ENCODE results near the gene VPS13A.

VPS13A gene

DNA sequence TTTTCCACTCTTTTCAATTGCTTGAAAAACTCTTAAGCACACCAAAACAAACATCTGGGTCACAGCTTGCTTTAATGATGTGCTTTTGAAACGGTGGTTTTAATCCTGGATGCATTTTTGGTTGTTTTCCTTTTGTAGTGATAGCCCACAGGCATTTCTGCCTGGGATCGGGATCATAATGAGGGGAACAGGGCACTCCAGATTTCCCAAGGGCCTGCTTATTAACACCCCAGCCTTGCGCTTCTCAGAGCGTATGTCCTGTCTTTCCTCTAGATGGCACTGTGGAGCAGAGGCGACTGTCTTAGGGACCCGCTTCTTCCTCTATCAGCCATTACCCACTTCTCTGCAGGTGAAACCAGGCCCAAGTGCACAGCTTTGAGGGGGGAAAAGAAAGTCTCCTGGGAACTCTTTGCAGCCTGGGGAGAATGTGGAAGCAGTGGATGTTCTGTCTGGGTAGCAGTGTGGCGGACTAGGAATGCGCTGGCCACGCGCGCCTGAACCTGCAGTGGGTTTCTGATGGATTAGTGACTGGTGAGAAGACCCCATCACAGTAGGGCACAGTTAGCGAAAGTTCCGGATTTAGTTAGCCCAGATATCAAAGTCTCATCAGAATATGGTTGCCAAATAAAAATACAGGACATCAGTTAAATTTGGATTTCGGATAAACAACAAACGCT is 280.7 kb downstream of the VPS13A start (continued):
- TF ChIP-seq ZFP41 (tag by site-specific recombination; IDR thresholded peaks at IDR 0.05; ENCODE audit: borderline replicate concordance) (no peak), ZNF830 (tag by site-specific recombination; IDR thresholded peaks at IDR 0.05; ENCODE audit: low read depth) (no peak), ZNF571 (tag by site-specific recombination; IDR thresholded peaks at IDR 0.05) (no peak), ZNF707 (tag by site-specific recombination; IDR thresholded peaks at IDR 0.05) (no peak), ZFP69B (tag by site-specific recombination; IDR thresholded peaks at IDR 0.05) (no peak), ZNF404 (tag by site-specific recombination; IDR thresholded peaks at IDR 0.05) (no peak), ZNF658 (tag by site-specific recombination; IDR thresholded peaks at IDR 0.05) (no peak), OSR2 (tag by site-specific recombination; IDR thresholded peaks at IDR 0.05) (no peak), ZNF610 (tag by site-specific recombination; IDR thresholded peaks at IDR 0.05; ENCODE audit: borderline replicate concordance) (no peak), ZNF624 (tag by site-specific recombination; IDR thresholded peaks at IDR 0.05) (no peak), FEZF1 (tag by site-specific recombination; IDR thresholded peaks at IDR 0.05) (0 out of 2 replicates have a peak, but pooled peaks have one; percentile 22), YY2 (tag by site-specific recombination; IDR thresholded peaks at IDR 0.05) (no peak), GLI4 (tag by site-specific recombination; IDR thresholded peaks at IDR 0.05) (no peak), ZNF776 (tag by site-specific recombination; IDR thresholded peaks at IDR 0.05; ENCODE audit: borderline replicate concordance) (no peak), ZNF157 (tag by site-specific recombination; IDR thresholded peaks at IDR 0.05) (no peak), ZNF202 (tag by site-specific recombination; IDR thresholded peaks at IDR 0.05; ENCODE audit: borderline replicate concordance) (no peak), ZSCAN30 (tag by site-specific recombination; IDR thresholded peaks at IDR 0.05) (0 out of 2 replicates have a peak, but pooled peaks have one; percentile 37), ZNF341 (tag by site-specific recombination; IDR thresholded peaks at IDR 0.05; ENCODE audit: low read depth) (no peak), ZNF585B (tag by site-specific recombination; IDR thresholded peaks at IDR 0.05) (no peak), ZXDB (tag by site-specific recombination; IDR thresholded peaks at IDR 0.05) (no peak), HOXD13 (CRISPR knock-in tag; IDR thresholded peaks at IDR 0.05; ENCODE audit: borderline replicate concordance) (no peak), ZNF510 (tag by site-specific recombination; IDR thresholded peaks at IDR 0.05; ENCODE audit: insufficient replicate concordance) (no peak), KLF7 (tag by site-specific recombination; IDR thresholded peaks at IDR 0.05; ENCODE audit: borderline replicate concordance) (no peak), ZNF561 (tag by site-specific recombination; IDR thresholded peaks at IDR 0.05; ENCODE audit: borderline replicate concordance) (0 out of 2 replicates have a peak, but pooled peaks have one; percentile 41), ZNF664 (tag by site-specific recombination; IDR thresholded peaks at IDR 0.05) (no peak), ZNF596 (tag by site-specific recombination; IDR thresholded peaks at IDR 0.05) (no peak), ZNF555 (tag by site-specific recombination; conservative IDR thresholded peaks at IDR 0.05) (no peak), ZFP3 (tag by site-specific recombination; IDR thresholded peaks at IDR 0.05; ENCODE audit: low read depth) (no peak), ZNF660 (tag by site-specific recombination; IDR thresholded peaks at IDR 0.05) (no peak), ZNF654 (tag by site-specific recombination; IDR thresholded peaks at IDR 0.05; ENCODE audit: low read depth) (peak; percentile 50), SETDB1 (IDR thresholded peaks at IDR 0.05; ENCODE audit: insufficient read length, low read length) (no peak), ZNF621 (tag by site-specific recombination; IDR thresholded peaks at IDR 0.05) (no peak), ZNF138 (tag by site-specific recombination; IDR thresholded peaks at IDR 0.05; ENCODE audit: borderline replicate concordance) (no peak)
- TF ChIP-seq, protein P1, sequence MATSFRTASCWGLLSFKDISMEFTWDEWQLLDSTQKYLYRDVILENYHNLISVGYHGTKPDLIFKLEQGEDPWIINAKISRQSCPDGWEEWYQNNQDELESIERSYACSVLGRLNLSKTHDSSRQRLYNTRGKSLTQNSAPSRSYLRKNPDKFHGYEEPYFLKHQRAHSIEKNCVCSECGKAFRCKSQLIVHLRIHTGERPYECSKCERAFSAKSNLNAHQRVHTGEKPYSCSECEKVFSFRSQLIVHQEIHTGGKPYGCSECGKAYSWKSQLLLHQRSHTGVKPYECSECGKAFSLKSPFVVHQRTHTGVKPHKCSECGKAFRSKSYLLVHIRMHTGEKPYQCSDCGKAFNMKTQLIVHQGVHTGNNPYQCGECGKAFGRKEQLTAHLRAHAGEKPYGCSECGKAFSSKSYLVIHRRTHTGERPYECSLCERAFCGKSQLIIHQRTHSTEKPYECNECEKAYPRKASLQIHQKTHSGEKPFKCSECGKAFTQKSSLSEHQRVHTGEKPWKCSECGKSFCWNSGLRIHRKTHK (tag by site-specific recombination; IDR thresholded peaks at IDR 0.05) = no peak
- TF ChIP-seq, protein P2, sequence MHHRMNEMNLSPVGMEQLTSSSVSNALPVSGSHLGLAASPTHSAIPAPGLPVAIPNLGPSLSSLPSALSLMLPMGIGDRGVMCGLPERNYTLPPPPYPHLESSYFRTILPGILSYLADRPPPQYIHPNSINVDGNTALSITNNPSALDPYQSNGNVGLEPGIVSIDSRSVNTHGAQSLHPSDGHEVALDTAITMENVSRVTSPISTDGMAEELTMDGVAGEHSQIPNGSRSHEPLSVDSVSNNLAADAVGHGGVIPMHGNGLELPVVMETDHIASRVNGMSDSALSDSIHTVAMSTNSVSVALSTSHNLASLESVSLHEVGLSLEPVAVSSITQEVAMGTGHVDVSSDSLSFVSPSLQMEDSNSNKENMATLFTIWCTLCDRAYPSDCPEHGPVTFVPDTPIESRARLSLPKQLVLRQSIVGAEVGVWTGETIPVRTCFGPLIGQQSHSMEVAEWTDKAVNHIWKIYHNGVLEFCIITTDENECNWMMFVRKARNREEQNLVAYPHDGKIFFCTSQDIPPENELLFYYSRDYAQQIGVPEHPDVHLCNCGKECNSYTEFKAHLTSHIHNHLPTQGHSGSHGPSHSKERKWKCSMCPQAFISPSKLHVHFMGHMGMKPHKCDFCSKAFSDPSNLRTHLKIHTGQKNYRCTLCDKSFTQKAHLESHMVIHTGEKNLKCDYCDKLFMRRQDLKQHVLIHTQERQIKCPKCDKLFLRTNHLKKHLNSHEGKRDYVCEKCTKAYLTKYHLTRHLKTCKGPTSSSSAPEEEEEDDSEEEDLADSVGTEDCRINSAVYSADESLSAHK (tag by site-specific recombination; IDR thresholded peaks at IDR 0.05) = no peak
- TF ChIP-seq, protein P3, sequence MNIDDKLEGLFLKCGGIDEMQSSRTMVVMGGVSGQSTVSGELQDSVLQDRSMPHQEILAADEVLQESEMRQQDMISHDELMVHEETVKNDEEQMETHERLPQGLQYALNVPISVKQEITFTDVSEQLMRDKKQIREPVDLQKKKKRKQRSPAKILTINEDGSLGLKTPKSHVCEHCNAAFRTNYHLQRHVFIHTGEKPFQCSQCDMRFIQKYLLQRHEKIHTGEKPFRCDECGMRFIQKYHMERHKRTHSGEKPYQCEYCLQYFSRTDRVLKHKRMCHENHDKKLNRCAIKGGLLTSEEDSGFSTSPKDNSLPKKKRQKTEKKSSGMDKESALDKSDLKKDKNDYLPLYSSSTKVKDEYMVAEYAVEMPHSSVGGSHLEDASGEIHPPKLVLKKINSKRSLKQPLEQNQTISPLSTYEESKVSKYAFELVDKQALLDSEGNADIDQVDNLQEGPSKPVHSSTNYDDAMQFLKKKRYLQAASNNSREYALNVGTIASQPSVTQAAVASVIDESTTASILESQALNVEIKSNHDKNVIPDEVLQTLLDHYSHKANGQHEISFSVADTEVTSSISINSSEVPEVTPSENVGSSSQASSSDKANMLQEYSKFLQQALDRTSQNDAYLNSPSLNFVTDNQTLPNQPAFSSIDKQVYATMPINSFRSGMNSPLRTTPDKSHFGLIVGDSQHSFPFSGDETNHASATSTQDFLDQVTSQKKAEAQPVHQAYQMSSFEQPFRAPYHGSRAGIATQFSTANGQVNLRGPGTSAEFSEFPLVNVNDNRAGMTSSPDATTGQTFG (tag by site-specific recombination; IDR thresholded peaks at IDR 0.05; ENCODE audit: borderline replicate concordance) = no peak

Measured in HEK293 (cell line).